ENCODE data around the gene RASGRP3. TPM values are rescaled to one million over a fixed set of nuclear protein-coding genes. Genes with fewer than 3 reads are reported as not detected.

RASGRP3 gene
- total and polyA plus RNA-seq, 9 of the 15 experiments (the other 6 are each of a cell fraction or from before 2014, with no cell fraction given) = 0.18 to 1.7 (median 1.2) TPM

GRCh38 chr2:33476131-33476792 lies at the start of gene RASGRP3 (continued):
- TF ChIP-seq, protein P1, sequence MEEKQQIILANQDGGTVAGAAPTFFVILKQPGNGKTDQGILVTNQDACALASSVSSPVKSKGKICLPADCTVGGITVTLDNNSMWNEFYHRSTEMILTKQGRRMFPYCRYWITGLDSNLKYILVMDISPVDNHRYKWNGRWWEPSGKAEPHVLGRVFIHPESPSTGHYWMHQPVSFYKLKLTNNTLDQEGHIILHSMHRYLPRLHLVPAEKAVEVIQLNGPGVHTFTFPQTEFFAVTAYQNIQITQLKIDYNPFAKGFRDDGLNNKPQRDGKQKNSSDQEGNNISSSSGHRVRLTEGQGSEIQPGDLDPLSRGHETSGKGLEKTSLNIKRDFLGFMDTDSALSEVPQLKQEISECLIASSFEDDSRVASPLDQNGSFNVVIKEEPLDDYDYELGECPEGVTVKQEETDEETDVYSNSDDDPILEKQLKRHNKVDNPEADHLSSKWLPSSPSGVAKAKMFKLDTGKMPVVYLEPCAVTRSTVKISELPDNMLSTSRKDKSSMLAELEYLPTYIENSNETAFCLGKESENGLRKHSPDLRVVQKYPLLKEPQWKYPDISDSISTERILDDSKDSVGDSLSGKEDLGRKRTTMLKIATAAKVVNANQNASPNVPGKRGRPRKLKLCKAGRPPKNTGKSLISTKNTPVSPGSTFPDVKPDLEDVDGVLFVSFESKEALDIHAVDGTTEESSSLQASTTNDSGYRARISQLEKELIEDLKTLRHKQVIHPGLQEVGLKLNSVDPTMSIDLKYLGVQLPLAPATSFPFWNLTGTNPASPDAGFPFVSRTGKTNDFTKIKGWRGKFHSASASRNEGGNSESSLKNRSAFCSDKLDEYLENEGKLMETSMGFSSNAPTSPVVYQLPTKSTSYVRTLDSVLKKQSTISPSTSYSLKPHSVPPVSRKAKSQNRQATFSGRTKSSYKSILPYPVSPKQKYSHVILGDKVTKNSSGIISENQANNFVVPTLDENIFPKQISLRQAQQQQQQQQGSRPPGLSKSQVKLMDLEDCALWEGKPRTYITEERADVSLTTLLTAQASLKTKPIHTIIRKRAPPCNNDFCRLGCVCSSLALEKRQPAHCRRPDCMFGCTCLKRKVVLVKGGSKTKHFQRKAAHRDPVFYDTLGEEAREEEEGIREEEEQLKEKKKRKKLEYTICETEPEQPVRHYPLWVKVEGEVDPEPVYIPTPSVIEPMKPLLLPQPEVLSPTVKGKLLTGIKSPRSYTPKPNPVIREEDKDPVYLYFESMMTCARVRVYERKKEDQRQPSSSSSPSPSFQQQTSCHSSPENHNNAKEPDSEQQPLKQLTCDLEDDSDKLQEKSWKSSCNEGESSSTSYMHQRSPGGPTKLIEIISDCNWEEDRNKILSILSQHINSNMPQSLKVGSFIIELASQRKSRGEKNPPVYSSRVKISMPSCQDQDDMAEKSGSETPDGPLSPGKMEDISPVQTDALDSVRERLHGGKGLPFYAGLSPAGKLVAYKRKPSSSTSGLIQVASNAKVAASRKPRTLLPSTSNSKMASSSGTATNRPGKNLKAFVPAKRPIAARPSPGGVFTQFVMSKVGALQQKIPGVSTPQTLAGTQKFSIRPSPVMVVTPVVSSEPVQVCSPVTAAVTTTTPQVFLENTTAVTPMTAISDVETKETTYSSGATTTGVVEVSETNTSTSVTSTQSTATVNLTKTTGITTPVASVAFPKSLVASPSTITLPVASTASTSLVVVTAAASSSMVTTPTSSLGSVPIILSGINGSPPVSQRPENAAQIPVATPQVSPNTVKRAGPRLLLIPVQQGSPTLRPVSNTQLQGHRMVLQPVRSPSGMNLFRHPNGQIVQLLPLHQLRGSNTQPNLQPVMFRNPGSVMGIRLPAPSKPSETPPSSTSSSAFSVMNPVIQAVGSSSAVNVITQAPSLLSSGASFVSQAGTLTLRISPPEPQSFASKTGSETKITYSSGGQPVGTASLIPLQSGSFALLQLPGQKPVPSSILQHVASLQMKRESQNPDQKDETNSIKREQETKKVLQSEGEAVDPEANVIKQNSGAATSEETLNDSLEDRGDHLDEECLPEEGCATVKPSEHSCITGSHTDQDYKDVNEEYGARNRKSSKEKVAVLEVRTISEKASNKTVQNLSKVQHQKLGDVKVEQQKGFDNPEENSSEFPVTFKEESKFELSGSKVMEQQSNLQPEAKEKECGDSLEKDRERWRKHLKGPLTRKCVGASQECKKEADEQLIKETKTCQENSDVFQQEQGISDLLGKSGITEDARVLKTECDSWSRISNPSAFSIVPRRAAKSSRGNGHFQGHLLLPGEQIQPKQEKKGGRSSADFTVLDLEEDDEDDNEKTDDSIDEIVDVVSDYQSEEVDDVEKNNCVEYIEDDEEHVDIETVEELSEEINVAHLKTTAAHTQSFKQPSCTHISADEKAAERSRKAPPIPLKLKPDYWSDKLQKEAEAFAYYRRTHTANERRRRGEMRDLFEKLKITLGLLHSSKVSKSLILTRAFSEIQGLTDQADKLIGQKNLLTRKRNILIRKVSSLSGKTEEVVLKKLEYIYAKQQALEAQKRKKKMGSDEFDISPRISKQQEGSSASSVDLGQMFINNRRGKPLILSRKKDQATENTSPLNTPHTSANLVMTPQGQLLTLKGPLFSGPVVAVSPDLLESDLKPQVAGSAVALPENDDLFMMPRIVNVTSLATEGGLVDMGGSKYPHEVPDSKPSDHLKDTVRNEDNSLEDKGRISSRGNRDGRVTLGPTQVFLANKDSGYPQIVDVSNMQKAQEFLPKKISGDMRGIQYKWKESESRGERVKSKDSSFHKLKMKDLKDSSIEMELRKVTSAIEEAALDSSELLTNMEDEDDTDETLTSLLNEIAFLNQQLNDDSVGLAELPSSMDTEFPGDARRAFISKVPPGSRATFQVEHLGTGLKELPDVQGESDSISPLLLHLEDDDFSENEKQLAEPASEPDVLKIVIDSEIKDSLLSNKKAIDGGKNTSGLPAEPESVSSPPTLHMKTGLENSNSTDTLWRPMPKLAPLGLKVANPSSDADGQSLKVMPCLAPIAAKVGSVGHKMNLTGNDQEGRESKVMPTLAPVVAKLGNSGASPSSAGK (IDR thresholded peaks at IDR 0.05) = peak; percentile 77
- TF ChIP-seq KAT2B (IDR thresholded peaks at IDR 0.05; ENCODE audit: low read depth, low read length) = no peak
- TF ChIP-seq, protein P2, sequence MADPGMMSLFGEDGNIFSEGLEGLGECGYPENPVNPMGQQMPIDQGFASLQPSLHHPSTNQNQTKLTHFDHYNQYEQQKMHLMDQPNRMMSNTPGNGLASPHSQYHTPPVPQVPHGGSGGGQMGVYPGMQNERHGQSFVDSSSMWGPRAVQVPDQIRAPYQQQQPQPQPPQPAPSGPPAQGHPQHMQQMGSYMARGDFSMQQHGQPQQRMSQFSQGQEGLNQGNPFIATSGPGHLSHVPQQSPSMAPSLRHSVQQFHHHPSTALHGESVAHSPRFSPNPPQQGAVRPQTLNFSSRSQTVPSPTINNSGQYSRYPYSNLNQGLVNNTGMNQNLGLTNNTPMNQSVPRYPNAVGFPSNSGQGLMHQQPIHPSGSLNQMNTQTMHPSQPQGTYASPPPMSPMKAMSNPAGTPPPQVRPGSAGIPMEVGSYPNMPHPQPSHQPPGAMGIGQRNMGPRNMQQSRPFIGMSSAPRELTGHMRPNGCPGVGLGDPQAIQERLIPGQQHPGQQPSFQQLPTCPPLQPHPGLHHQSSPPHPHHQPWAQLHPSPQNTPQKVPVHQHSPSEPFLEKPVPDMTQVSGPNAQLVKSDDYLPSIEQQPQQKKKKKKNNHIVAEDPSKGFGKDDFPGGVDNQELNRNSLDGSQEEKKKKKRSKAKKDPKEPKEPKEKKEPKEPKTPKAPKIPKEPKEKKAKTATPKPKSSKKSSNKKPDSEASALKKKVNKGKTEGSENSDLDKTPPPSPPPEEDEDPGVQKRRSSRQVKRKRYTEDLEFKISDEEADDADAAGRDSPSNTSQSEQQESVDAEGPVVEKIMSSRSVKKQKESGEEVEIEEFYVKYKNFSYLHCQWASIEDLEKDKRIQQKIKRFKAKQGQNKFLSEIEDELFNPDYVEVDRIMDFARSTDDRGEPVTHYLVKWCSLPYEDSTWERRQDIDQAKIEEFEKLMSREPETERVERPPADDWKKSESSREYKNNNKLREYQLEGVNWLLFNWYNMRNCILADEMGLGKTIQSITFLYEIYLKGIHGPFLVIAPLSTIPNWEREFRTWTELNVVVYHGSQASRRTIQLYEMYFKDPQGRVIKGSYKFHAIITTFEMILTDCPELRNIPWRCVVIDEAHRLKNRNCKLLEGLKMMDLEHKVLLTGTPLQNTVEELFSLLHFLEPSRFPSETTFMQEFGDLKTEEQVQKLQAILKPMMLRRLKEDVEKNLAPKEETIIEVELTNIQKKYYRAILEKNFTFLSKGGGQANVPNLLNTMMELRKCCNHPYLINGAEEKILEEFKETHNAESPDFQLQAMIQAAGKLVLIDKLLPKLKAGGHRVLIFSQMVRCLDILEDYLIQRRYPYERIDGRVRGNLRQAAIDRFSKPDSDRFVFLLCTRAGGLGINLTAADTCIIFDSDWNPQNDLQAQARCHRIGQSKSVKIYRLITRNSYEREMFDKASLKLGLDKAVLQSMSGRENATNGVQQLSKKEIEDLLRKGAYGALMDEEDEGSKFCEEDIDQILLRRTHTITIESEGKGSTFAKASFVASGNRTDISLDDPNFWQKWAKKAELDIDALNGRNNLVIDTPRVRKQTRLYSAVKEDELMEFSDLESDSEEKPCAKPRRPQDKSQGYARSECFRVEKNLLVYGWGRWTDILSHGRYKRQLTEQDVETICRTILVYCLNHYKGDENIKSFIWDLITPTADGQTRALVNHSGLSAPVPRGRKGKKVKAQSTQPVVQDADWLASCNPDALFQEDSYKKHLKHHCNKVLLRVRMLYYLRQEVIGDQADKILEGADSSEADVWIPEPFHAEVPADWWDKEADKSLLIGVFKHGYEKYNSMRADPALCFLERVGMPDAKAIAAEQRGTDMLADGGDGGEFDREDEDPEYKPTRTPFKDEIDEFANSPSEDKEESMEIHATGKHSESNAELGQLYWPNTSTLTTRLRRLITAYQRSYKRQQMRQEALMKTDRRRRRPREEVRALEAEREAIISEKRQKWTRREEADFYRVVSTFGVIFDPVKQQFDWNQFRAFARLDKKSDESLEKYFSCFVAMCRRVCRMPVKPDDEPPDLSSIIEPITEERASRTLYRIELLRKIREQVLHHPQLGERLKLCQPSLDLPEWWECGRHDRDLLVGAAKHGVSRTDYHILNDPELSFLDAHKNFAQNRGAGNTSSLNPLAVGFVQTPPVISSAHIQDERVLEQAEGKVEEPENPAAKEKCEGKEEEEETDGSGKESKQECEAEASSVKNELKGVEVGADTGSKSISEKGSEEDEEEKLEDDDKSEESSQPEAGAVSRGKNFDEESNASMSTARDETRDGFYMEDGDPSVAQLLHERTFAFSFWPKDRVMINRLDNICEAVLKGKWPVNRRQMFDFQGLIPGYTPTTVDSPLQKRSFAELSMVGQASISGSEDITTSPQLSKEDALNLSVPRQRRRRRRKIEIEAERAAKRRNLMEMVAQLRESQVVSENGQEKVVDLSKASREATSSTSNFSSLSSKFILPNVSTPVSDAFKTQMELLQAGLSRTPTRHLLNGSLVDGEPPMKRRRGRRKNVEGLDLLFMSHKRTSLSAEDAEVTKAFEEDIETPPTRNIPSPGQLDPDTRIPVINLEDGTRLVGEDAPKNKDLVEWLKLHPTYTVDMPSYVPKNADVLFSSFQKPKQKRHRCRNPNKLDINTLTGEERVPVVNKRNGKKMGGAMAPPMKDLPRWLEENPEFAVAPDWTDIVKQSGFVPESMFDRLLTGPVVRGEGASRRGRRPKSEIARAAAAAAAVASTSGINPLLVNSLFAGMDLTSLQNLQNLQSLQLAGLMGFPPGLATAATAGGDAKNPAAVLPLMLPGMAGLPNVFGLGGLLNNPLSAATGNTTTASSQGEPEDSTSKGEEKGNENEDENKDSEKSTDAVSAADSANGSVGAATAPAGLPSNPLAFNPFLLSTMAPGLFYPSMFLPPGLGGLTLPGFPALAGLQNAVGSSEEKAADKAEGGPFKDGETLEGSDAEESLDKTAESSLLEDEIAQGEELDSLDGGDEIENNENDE (IDR thresholded peaks at IDR 0.05; ENCODE audit: low read depth, low read length) = no peak

All from K562 (cell line).